ENCODE results near the gene SNAP29.

- TF ChIP-seq CTCF (conservative IDR thresholded peaks at IDR 0.05; ENCODE audit: low read depth in 2 of 2) (no peak), EZH2 (IDR thresholded peaks at IDR 0.05; ENCODE audit: low read depth, unreplicated experiment) (no peak), ETS1 (IDR thresholded peaks at IDR 0.05) (no peak), EZH2phosphoT487 (IDR thresholded peaks at IDR 0.05; ENCODE audit: unreplicated experiment) (no peak), NANOG (IDR thresholded peaks at IDR 0.05; ENCODE audit: borderline replicate concordance) (no peak), ZNF331 (CRISPR knock-in tag; IDR thresholded peaks at IDR 0.05; ENCODE audit: low read depth) (no peak), JUNB (IDR thresholded peaks at IDR 0.05; ENCODE audit: unreplicated experiment) (no peak), STAT1 (IDR thresholded peaks at IDR 0.05; ENCODE audit: unreplicated experiment) (no peak), POLR2AphosphoS5 (IDR thresholded peaks at IDR 0.05; ENCODE audit: low read depth) (no peak), REST (IDR thresholded peaks at IDR 0.05; ENCODE audit: unreplicated experiment) (no peak), CREB1 (CRISPR knock-in tag; IDR thresholded peaks at IDR 0.05; ENCODE audit: low read depth) (no peak), ZNF462 (CRISPR knock-in tag; IDR thresholded peaks at IDR 0.05) (no peak), ZNF114 (CRISPR knock-in tag; IDR thresholded peaks at IDR 0.05) (no peak)
Observed at GRCh38 chr22:20853236-20853660, 5.6 kb upstream of the SNAP29 start.

Measured in GM23338 (cell line).